ENCODE data around the gene TNN. TPM values are rescaled to one million over a fixed set of nuclear protein-coding genes. Genes with fewer than 3 reads are reported as not detected.

Gene TNN
- total RNA-seq, 1 donor from 2014 or later = under 0.01 TPM

- DNase-seq (ENCODE audit: low read depth in 2 of 2) = no peak
Measured at GRCh38 chr1:175147569-175147968, 79.9 kb downstream of the TNN start.

DNA sequence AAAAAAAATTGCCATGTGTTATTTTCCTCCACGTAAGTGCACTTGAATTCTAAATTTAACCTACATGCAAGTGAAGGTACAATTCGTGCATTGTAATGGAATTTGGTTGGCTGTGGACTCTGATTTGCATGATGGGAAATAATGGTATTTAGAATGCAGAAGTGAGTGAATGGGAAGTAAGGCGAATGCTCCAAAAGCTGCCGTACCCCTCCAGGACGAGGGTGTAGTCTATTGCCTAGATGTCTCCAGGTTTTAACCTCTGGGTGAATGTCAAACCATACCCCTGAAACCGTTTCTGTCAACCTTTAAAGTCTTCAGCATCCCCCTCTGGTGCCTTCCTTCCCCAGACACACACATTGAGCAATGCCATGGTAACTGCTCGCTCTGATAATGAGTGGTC lies 80.4 kb downstream of the TNN start:
- no peak for DNase-seq (ENCODE audit: low read depth in 2 of 2)

DNA sequence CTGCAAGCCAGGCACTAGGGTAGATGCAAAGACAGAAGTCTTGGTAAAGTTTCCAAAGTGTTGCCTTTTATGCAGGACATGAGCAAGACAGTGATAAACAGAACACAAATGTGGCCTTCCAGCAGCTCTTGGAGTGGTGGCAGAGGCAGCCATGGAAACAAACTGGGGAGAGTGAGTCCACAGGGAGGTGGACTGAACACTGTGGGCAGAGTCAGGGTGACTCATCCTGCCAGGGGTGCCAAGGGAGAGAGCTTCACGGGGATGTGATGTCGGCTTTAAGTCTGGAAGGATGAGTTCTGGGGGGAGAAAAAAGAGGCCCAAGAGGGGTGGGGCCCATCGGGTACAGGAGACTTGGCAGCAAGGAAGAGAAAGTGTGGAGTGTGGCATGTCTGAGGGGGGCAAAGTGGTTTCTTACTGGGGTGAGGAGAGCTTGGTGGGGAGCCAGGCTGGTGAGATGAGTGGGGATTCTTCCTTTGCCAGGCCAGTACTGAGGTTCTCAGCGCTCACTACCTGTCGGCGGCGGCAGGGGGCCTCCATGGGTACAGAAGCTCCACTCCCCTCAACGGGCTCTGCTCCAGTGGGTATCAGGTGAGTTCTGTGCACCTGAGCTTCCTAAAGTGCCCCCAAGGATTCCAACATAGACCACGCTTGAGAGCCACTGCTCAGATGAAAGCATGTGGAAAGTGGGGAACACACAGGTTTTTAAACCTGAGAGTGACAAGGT lies 83.1 kb downstream of the TNN start:
- peak in 1 of 2 donors; percentile 7 for DNase-seq (ENCODE audit: low read depth in 2 of 2)

- DNase-seq (ENCODE audit: low read depth in 2 of 2) = peak in 1 of 2 donors; percentile 57
Measured at GRCh38 chr1:175152006-175152652, 84.5 kb downstream of the TNN start.

- DNase-seq (ENCODE audit: low read depth in 2 of 2) = peak; percentile 39 to 64
Measured at GRCh38 chr1:175154629-175155472, 87.2 kb downstream of the TNN start.

- DNase-seq (ENCODE audit: low read depth in 2 of 2) = no peak
Measured at GRCh38 chr1:175155473-175155856, 87.8 kb downstream of the TNN start.

- DNase-seq (ENCODE audit: low read depth in 2 of 2) = no peak
Measured at GRCh38 chr1:175155936-175156335, 88.3 kb downstream of the TNN start.

DNA sequence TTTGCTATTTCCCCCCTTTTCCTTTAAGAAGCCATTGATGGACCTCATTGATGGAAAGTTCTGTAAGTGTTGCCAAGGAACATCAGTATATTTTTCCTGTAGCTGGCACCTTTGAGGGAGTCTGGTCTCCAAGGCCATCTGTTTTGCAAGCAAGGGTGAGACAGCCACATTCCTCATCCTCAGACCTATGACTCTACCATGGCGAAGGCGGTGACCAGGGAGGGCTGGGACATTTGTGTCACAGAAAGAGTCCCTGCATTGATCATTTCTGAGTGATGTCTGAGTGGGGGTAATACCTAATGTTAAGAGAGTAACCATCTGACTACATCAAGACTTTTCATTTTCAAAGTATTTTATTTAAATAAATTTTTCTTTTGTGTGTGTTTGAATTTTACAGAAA lies 89.6 kb downstream of the TNN start:
- no peak for DNase-seq (ENCODE audit: low read depth in 2 of 2)

DNA sequence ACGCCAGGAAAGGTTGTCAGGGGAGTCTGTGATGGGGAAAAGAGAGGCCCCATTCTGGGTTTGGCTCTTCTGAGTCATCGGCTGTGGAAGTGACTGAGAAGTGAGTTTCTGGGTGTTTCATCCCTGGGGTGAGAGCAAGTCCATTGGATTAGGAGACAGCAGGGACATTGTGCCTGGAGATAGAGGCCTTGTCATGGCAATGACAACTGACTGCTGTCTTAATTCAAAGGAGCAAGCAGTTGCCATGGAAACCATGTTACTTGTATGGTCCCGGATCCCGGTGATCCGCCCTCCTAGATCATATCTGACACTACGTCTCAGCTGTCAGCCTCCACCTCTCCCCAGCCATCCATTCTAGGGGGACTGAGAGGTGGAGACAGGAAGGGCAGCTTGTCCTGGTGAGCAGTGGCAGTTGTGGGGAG lies 90.5 kb downstream of the TNN start:
- no peak for DNase-seq (ENCODE audit: low read depth in 2 of 2)

- peak in 1 of 2 donors; percentile 76 for DNase-seq (ENCODE audit: low read depth in 2 of 2)
Measured at GRCh38 chr1:175162955-175163354, 95.3 kb downstream of the TNN start.

DNA sequence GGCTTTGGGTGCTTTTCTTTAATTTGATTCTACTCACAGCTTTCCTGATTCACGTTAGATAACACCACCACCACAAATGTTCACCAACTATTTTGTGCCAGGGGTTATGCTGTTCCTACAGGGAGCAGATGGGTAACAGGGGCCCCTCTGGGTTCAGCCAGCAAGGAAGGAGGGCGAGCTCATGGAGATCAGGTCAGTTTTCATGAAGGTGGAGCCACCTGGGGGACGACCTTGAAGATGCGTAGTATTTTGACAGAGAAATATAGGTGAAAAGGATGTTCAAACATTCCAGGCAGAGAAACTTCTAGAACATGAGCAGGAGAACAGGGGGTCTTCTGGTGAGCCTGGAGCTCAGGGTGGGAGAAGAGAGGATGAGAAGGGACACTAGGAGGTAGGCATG lies 96.1 kb downstream of the TNN start:
- DNase-seq (ENCODE audit: low read depth in 2 of 2) = no peak

GRCh38 chr1:175164751-175165150 lies 97.1 kb downstream of the TNN start:
- no peak for DNase-seq (ENCODE audit: low read depth in 2 of 2)

- DNase-seq (ENCODE audit: low read depth in 2 of 2) = no peak
Measured at GRCh38 chr1:175166746-175167145, 99.1 kb downstream of the TNN start.

GRCh38 chr1:175167861-175168260 lies 100.2 kb downstream of the TNN start:
- no peak for DNase-seq (ENCODE audit: low read depth in 2 of 2)

DNA sequence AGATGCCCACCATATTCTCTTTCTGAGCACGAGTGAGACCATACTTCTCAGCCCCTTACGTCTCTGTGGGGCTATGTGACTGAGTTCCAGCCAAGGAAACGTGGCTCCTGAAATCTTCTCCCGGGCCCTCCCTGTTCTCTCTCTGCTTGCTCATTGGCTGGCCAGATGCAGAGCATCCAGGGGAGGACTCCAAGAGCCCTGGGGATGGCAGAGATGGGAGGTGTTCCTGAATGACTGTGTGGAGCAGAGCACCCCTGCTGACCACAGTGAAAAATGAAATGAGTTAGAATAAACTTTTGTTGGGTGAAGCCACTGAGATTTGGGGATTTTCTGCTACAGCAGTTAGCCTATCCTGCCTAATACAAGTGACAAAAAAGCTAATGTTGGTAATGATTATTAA lies 101.1 kb downstream of the TNN start:
- peak in 1 of 2 donors; percentile 41 for DNase-seq (ENCODE audit: low read depth in 2 of 2)

- DNase-seq (ENCODE audit: low read depth in 2 of 2) = peak; percentile 83 to 95
Measured at GRCh38 chr1:175169286-175170018, 101.8 kb downstream of the TNN start.

- DNase-seq (ENCODE audit: low read depth in 2 of 2) = no peak
Measured at GRCh38 chr1:175171036-175171913, 103.6 kb downstream of the TNN start.

DNA sequence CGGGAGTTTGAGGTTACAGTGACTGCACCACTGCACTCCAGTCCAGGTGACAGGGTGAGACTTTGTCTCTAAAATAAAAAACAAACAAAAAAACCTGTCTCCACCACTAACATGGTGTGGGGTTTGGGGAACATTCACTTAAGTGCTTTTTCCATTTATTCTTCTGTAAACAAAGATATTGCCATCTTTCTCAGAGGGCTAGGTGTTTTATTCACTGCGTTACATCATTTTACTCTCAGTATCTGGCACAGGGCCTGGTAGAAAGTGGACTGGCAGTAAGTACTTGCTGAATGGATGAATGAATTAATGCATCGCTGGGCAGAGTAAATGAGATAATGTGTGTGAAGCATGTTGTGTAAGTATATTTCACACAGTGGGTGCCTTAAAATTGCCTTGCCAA lies 104.9 kb downstream of the TNN start:
- DNase-seq (ENCODE audit: low read depth in 2 of 2) = no peak

DNA sequence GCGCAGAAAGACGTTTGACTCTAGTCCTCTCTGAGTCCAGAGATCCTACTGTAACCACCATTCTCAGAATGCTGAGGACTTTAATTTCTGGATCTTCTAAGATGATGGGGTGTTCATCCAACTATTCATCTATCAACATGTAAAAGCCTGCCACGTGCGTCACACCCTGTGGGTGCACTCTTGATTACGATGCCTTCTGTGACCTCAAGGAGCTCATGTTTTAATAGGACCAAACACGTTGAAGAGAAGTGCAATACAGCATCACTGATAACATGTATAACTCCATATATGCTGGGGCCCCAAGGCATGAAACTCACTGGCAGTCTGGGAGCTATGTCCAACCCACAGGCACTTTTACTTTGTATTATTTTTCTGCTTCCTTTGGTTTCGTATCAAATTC lies 105.9 kb downstream of the TNN start:
- no peak for DNase-seq (ENCODE audit: low read depth in 2 of 2)

DNA sequence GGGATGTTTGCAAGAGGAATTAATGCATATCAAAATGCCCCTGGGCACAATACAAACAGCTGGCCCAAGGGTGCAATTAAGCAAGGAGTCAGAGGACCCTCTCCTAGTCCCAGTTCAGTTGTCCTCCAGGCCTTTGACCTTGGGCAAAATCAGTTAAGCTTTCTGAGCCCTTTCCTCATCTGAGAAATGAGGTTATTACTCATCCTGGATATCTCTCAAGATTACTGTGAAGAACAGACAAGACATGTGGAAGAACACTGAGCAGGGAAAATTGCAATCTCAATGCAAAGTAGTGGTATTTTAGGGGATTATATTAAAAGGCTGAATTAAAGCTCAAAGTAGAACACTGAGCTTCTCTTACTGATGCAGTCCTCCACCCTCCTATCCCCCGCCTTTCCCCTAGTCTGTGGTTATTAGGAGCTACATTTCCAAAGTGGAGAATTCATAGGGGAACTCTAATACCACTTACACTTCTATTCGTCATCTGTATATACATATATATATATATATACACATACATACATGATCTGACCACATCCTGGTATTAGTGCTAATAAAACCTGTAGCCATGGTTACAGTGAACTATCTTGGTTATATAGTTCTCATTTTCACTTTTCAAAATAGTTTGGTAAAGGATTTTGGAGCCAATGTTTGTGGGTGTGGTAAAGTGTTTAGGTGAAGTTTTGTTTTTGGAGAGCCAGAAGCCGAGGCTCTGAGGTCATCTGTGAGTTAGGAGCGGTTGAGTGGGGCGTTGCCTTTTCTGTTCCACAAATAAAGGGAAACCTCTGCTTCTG lies 106.9 kb downstream of the TNN start:
- DNase-seq (ENCODE audit: low read depth in 2 of 2) = no peak
